ENCODE measurements around the gene CES3.

- TF ChIP-seq CTCF (IDR thresholded peaks at IDR 0.05; ENCODE audit: insufficient read depth, low read depth, low read length) = no peak
- no peak for TF ChIP-seq EZH2 (IDR thresholded peaks at IDR 0.05; ENCODE audit: insufficient read depth, low read length)
Measured at GRCh38 chr16:66932076-66932475, 29.0 kb upstream of the CES3 start.
